HepG2 (cell line): ENCODE data around the gene CLDN15. TPM values are rescaled to one million over a fixed set of nuclear protein-coding genes. Genes with fewer than 3 reads are reported as not detected.
"Not testable (repeated sequence)": the region's sequence is repeated elsewhere in the genome, so short reads cannot be mapped to it uniquely, and the experiment has no call there.

Experiments
- ATAC-seq: fragments of 200-7000 bp; cut with Tn5 transposase; 3 replicates; pipeline ENCODE4 v1.9.1; 2020; ENCODE audit warnings: mild to moderate bottlenecking, moderate library complexity
- BruUV-seq: library from RNA; stranded (reverse); fragments of 400-500 nt; replicated peaks from 2 replicates; lab custom pipeline; 2021; lab: Mats Ljungman, UMichigan
- CTCF ChIA-PET: fragments of 300-600 bp; formaldehyde crosslinking; extraction: SDS; loops from one replicate; lab custom pipeline; 2021; ENCODE audit warnings: low total read pairs, inconsistent platforms, low intra/inter-chr PET ratio; lab: Yijun Ruan, JAX
- POLR2A ChIA-PET: fragments of 350-600 bp; sonication (Branson Sonifier 250); formaldehyde crosslinking; loops from one replicate; lab custom pipeline; 2020; ENCODE audit warnings: antibody characterized with exemption, inconsistent platforms; lab: Yijun Ruan, JAX
- DNase-seq: peaks from one replicate; pipeline ENCODE4 v3.0.0-alpha.2; 2015; ENCODE audit warnings: low spot score
- FAIRE-seq: peaks from 3 replicates; lab custom pipeline; 2011; peaks lifted over from hg19 to GRCh38; lab: Jason Lieb, UNC
- H2AFZ ChIP-seq: one replicate; pipeline ENCODE4 v1.6.1; 2011; ENCODE audit warnings: low read length, inconsistent platforms
- H3K27ac ChIP-seq: fragments of 300-600 bp; 3 replicates; pipeline ENCODE4 v1.8.0; 2011; ENCODE audit warnings: mixed run types, mild to moderate bottlenecking, mixed read lengths, low read length, inconsistent platforms; ENCODE audit not compliant: insufficient read depth; ENCODE audit errors: extremely low read length
- H3K27me3 ChIP-seq, 2 experiments: fragments of 200-600 bp in 1 of 2; 2 replicates in 1 of 2; 3 replicates in 1 of 2; pipeline versions ENCODE4 v1.6.0 to v1.8.0; 2011; ENCODE audit warnings: low read length in 2 of 2, mild to moderate bottlenecking in 2 of 2, moderate library complexity in 2 of 2, inconsistent platforms in 1 of 2; ENCODE audit not compliant: insufficient read depth in 2 of 2, control insufficient read depth in 1 of 2
- H3K36me3 ChIP-seq, 2 experiments: fragments of 200-600 bp in 1 of 2; replicated peaks in 1 of 2; 2 replicates in 1 of 2; 3 replicates in 1 of 2; pipeline versions ENCODE4 v1.5.1 to v1.8.0; 2011; ENCODE audit warnings: low read length in 2 of 2, inconsistent platforms in 1 of 2; ENCODE audit not compliant: insufficient read depth in 2 of 2, control insufficient read depth in 1 of 2
- H3K4me1 ChIP-seq: 2 replicates; pipeline ENCODE4 v1.5.1; 2012; ENCODE audit warnings: low read length, inconsistent platforms; ENCODE audit not compliant: insufficient read depth
- H3K4me2 ChIP-seq: 2 replicates; pipeline ENCODE4 v1.6.0; 2011; ENCODE audit warnings: low read depth, low read length, inconsistent platforms
- H3K4me3 ChIP-seq, 3 experiments: fragments of 200-600 bp in 1 of 3; sonication (generic), shearing (Covaris generic) in 1 of 3; replicated peaks in 1 of 3; 2 replicates each; pipeline ENCODE4 v1.5.1; 2011 to 2016; ENCODE audit warnings: low read length in 3 of 3, inconsistent platforms in 2 of 3, low read depth in 2 of 3, mild to moderate bottlenecking in 2 of 3, control low read depth in 1 of 3, mixed read lengths in 1 of 3; ENCODE audit not compliant: insufficient read depth in 1 of 3
- H3K79me2 ChIP-seq: one replicate; pipeline ENCODE4 v1.6.1; 2011; ENCODE audit warnings: low read length, inconsistent platforms; ENCODE audit not compliant: insufficient read depth
- H3K9ac ChIP-seq: 2 replicates; pipeline ENCODE4 v1.6.0; 2011; ENCODE audit warnings: mild to moderate bottlenecking, low read depth, low read length, inconsistent platforms; ENCODE audit not compliant: insufficient read depth
- H3K9me3 ChIP-seq: 2 replicates; pipeline ENCODE4 v1.5.1; 2012; ENCODE audit warnings: mild to moderate bottlenecking, low read length
- H4K20me1 ChIP-seq: 2 replicates; pipeline ENCODE4 v1.6.0; 2011; ENCODE audit warnings: inconsistent platforms, mild to moderate bottlenecking, low read length, moderate library complexity; ENCODE audit not compliant: insufficient read depth
- HNRNPK ChIP-seq: fragments of 200-400 bp; formaldehyde crosslinking; IDR thresholded peaks from 2 replicates; pipeline ENCODE4 v1.6.1; 2018; ENCODE audit warnings: low read length, low read depth, moderate library complexity, mild to moderate bottlenecking; ENCODE audit not compliant: poor library complexity, severe bottlenecking
- MNT ChIP-seq: fragments of 450-650 bp; IDR thresholded peaks from 2 replicates; pipeline ENCODE4 v1.6.1; 2016
- ZNF558 ChIP-seq: sonication (generic); formaldehyde crosslinking; IDR thresholded peaks from 2 replicates; pipeline ENCODE4 v1.9.0; 2022; ENCODE audit warnings: mild to moderate bottlenecking, missing genetic modification reagents, borderline replicate concordance
- WGBS: methylation state at CpG from one replicate; pipeline ENCODE4 v1.1.6; 2017; ENCODE audit warnings: low lambda C conversion rate; 5-methylcytosine and 5-hydroxymethylcytosine counted together
- in situ Hi-C: cut with HindIII; loops from 2 replicates; pipeline ENCODE4 v1.10.0; 2017; ENCODE audit warnings: low pct_unique_long_range_greater_than_20kb; ENCODE audit not compliant: extremely low pct_ligation_motif_present
- intact Hi-C: fragments of 100-400 bp; cut with micrococcal nuclease; formaldehyde crosslinking; loops from one replicate; pipeline ENCODE4 v1.10.0; 2022; ENCODE audit not compliant: unreplicated experiment
- polyA plus RNA-seq, 8 experiments: library from polyadenylated mRNA; depleted of rRNA in 3 of 8; stranded (reverse) in 7 of 8; unstranded in 1 of 8; fragments of >200 nt; fragmentation: Illumina TruSeq in 4 of 8; extraction: Trizol in 4 of 8; gene quantifications; 2 replicates each; pipeline versions ENCODE4 v1.2.1 to v1.2.3, GENCODE V29; 2011 to 2016; ENCODE audit warnings: low read depth in 4 of 8, missing spikeins in 1 of 8, mixed read lengths in 1 of 8; ENCODE audit not compliant: insufficient read depth in 1 of 8
- total RNA-seq, 5 experiments: library from RNA; depleted of rRNA; stranded (reverse); fragments of >200 nt; fragmentation: Illumina TruSeq; extraction: Trizol; gene quantifications; 2 replicates each; pipeline ENCODE4 v1.2.3, GENCODE V29; 2016; ENCODE audit warnings: low read depth in 1 of 5

Gene CLDN15
- total and polyA plus RNA-seq, 2 of the 13 experiments (the other 11 are each of a cell fraction or from before 2014, with no cell fraction given): 7.1 to 17.8 TPM

GRCh38 chr7:101265622-101266516, 28.3 kb upstream of the CLDN15 start (continued):
- TF ChIP-seq ZNF558 (CRISPR knock-in tag): no peak

- H3K9me3 ChIP-seq, H3K79me2 ChIP-seq, DNase-seq, CTCF ChIA-PET, intact Hi-C loops, H3K4me1 ChIP-seq, H2AFZ ChIP-seq, H4K20me1 ChIP-seq, FAIRE-seq, H3K27me3 ChIP-seq, H3K36me3 ChIP-seq, POLR2A ChIA-PET, H3K9ac ChIP-seq, BruUV-seq, H3K4me3 ChIP-seq, ATAC-seq, H3K27ac ChIP-seq, H3K4me2 ChIP-seq, in situ Hi-C loops: not testable (repeated sequence)
- 14% methylated on average over 4 of the region's 6 CpGs for WGBS
- TF ChIP-seq MNT (peak; percentile 95), HNRNPK (peak; percentile 14)
These were observed 26.6 kb upstream of the CLDN15 start for GRCh38 chr7:101264102-101264706.
